Ishikawa (cell line): Measurements from ENCODE around the gene RNF151.

ENCODE experiments used
- CEBPB ChIP-seq: IDR thresholded peaks from 2 replicates; pipeline ENCODE4 v1.6.1; 2012
- CREB1 ChIP-seq: IDR thresholded peaks from 2 replicates; pipeline ENCODE4 v1.6.1; 2012; ENCODE audit warnings: low read depth
- EGR1 ChIP-seq: IDR thresholded peaks from 2 replicates; pipeline ENCODE4 v1.6.1; 2012
- EP300 ChIP-seq: IDR thresholded peaks from 2 replicates; pipeline ENCODE4 v1.6.1; 2012; ENCODE audit warnings: borderline replicate concordance
- FOXM1 ChIP-seq: IDR thresholded peaks from 2 replicates; pipeline ENCODE4 v1.6.1; 2012; ENCODE audit warnings: low read depth, borderline replicate concordance
- NFIC ChIP-seq: IDR thresholded peaks from 2 replicates; pipeline ENCODE4 v1.6.1; 2012
- RAD21 ChIP-seq: IDR thresholded peaks from 2 replicates; pipeline ENCODE4 v1.6.1; 2012; ENCODE audit warnings: low read depth
- TAF1 ChIP-seq: IDR thresholded peaks from 2 replicates; pipeline ENCODE4 v1.6.1; 2012; ENCODE audit warnings: low read depth, mild to moderate bottlenecking
- TCF12 ChIP-seq: IDR thresholded peaks from 2 replicates; pipeline ENCODE4 v1.6.1; 2012; ENCODE audit warnings: low read depth
- TEAD4 ChIP-seq: IDR thresholded peaks from 2 replicates; pipeline ENCODE4 v1.6.1; 2012
- YY1 ChIP-seq: IDR thresholded peaks from 2 replicates; pipeline ENCODE4 v1.6.1; 2012; ENCODE audit warnings: low read depth
- ZBTB7A ChIP-seq: IDR thresholded peaks from 2 replicates; pipeline ENCODE4 v1.6.1; 2012; ENCODE audit warnings: low read depth
- TF ChIP-seq, protein P1 (sequence below): IDR thresholded peaks from 2 replicates; pipeline ENCODE4 v1.6.1; 2012
- TF ChIP-seq, protein P2 (sequence below): IDR thresholded peaks from 2 replicates; pipeline ENCODE4 v1.6.1; 2012
- TF ChIP-seq, protein P3 (sequence below): IDR thresholded peaks from 2 replicates; pipeline ENCODE4 v1.6.1; 2012; ENCODE audit warnings: low read depth, mild to moderate bottlenecking

RNF151 gene

DNA sequence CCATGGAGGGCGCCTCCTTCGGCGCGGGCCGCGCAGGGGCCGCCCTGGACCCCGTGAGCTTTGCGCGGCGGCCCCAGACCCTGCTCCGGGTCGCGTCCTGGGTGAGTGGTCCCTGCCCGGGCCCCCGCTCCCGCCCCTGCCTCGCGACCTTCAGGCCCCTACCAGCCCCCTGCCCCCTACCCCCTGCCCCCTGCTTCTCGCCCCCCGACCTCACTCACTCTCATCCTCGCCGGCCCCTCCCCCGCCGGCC lies 23.4 kb downstream of the RNF151 start:
- no peak for TF ChIP-seq CEBPB
- TF ChIP-seq EGR1, result no peak
- TF ChIP-seq TAF1, result no peak
- TF ChIP-seq, protein P1, sequence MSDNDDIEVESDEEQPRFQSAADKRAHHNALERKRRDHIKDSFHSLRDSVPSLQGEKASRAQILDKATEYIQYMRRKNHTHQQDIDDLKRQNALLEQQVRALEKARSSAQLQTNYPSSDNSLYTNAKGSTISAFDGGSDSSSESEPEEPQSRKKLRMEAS, result no peak
- TF ChIP-seq, protein P2, sequence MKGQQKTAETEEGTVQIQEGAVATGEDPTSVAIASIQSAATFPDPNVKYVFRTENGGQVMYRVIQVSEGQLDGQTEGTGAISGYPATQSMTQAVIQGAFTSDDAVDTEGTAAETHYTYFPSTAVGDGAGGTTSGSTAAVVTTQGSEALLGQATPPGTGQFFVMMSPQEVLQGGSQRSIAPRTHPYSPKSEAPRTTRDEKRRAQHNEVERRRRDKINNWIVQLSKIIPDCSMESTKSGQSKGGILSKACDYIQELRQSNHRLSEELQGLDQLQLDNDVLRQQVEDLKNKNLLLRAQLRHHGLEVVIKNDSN, result no peak
- no peak for TF ChIP-seq NFIC
- TF ChIP-seq YY1, result no peak
- TF ChIP-seq RAD21, result no peak
- no peak for TF ChIP-seq ZBTB7A
- TF ChIP-seq, protein P3, sequence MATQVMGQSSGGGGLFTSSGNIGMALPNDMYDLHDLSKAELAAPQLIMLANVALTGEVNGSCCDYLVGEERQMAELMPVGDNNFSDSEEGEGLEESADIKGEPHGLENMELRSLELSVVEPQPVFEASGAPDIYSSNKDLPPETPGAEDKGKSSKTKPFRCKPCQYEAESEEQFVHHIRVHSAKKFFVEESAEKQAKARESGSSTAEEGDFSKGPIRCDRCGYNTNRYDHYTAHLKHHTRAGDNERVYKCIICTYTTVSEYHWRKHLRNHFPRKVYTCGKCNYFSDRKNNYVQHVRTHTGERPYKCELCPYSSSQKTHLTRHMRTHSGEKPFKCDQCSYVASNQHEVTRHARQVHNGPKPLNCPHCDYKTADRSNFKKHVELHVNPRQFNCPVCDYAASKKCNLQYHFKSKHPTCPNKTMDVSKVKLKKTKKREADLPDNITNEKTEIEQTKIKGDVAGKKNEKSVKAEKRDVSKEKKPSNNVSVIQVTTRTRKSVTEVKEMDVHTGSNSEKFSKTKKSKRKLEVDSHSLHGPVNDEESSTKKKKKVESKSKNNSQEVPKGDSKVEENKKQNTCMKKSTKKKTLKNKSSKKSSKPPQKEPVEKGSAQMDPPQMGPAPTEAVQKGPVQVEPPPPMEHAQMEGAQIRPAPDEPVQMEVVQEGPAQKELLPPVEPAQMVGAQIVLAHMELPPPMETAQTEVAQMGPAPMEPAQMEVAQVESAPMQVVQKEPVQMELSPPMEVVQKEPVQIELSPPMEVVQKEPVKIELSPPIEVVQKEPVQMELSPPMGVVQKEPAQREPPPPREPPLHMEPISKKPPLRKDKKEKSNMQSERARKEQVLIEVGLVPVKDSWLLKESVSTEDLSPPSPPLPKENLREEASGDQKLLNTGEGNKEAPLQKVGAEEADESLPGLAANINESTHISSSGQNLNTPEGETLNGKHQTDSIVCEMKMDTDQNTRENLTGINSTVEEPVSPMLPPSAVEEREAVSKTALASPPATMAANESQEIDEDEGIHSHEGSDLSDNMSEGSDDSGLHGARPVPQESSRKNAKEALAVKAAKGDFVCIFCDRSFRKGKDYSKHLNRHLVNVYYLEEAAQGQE, result no peak
- TF ChIP-seq TCF12, result no peak
- no peak for TF ChIP-seq FOXM1
- TF ChIP-seq EP300, result no peak
- TF ChIP-seq TEAD4, result no peak

- no peak for TF ChIP-seq TAF1
- peak; percentile 77; the same call in 1 of the 2 replicates for TF ChIP-seq ZBTB7A
- no peak for TF ChIP-seq YY1
Measured at GRCh38 chr16:1990351-1991134, 23.9 kb downstream of the RNF151 start.

DNA sequence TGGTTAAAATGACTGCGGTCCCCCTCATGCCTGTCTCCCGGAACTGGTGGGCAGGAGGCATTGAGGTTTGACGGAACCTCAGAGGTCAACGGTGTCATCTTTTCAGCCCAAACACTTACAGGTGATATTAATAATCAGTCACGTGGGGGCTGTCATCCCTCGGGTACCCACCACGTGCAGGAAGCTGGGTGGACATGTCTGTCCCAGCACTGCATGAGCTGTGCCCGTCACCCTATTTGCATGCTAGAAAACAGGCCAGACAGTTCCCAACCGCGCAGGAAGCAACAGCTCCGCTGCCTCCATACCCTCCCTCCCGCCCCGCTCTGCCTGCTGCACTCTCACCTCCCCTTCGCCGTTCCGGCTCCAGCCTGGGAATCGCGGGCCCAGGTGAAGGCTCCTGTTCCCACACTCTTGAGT lies 24.5 kb downstream of the RNF151 start:
- TF ChIP-seq CEBPB, result no peak
- no peak for TF ChIP-seq NFIC
- TF ChIP-seq TEAD4, result no peak
- TF ChIP-seq CREB1, result no peak
- no peak for TF ChIP-seq FOXM1
- no peak for TF ChIP-seq EP300
- TF ChIP-seq, protein P3, result no peak
- no peak for TF ChIP-seq EGR1
- TF ChIP-seq, protein P2, result no peak

DNA sequence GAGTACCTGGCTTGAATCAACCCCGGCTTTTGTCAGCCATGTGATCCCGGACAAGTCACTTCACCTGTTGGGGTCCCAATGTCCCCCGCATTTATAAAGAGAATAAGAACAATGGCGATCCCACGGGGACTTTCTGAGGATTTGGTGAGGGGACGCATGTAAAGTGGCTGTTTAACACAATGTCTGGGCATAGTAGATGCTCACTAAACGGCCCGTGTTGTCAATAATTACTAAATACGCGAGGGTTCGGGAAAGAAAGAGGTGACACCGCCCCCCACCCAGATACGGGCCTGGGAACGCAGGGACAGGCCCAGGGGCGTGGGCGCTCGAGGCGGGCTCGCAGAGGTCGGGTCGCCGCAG lies 24.9 kb downstream of the RNF151 start:
- TF ChIP-seq RAD21, result no peak
- no peak for TF ChIP-seq CREB1
- TF ChIP-seq, protein P2, result no peak
- TF ChIP-seq YY1, result no peak
- no peak for TF ChIP-seq FOXM1
- no peak for TF ChIP-seq CEBPB
- TF ChIP-seq, protein P3, result no peak
- TF ChIP-seq, protein P1, result no peak
- no peak for TF ChIP-seq TAF1
- no peak for TF ChIP-seq TCF12
- no peak for TF ChIP-seq EP300
- TF ChIP-seq TEAD4, result no peak
- no peak for TF ChIP-seq EGR1
- TF ChIP-seq NFIC, result no peak
- TF ChIP-seq ZBTB7A, result no peak
